Astrocyte of the spinal cord (primary cell): Measurements from ENCODE around the gene ENPP7.

Source experiments
- DNase-seq: peaks from one replicate; pipeline ENCODE4 v3.0.0; 2011; ENCODE audit warnings: low read depth, low spot score
- H3K4me3 ChIP-seq: 2 replicates; pipeline ENCODE4 v1.5.1; 2011; ENCODE audit warnings: low read depth, mild to moderate bottlenecking, low read length, moderate library complexity
- in situ Hi-C: cut with HindIII; loops from 2 replicates; pipeline ENCODE4 v1.10.0; 2017; ENCODE audit warnings: low sequenced_read_pairs
- TF ChIP-seq, protein P1 (sequence below): IDR thresholded peaks from 2 replicates; pipeline ENCODE4 v1.5.1; 2012; ENCODE audit warnings: low read depth, mild to moderate bottlenecking, low read length, inconsistent platforms

The ENPP7 gene

DNA sequence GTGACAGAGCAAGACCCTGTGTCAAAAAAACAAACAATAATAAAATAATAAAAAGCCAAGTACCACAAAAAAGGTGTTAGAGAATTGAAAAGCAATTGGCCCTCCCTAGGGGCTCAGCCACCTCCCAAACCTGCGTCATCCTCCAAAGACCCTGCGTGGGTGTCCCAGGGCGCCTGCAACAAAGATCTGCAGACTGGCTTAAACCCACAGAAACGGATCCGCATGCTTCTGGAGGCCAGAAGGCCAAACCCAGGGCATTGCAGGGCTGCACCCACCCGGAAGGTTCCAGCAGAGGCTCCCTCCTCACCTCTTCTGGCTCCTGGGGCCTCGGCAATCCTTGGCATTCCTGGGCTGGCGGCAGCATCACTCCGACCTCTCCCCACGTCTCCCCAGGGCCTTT, 1.5 kb downstream of the ENPP7 start:
- DNase-seq = no peak
- H3K4me3 ChIP-seq = no peak overlapping the region
- TF ChIP-seq, protein P1, sequence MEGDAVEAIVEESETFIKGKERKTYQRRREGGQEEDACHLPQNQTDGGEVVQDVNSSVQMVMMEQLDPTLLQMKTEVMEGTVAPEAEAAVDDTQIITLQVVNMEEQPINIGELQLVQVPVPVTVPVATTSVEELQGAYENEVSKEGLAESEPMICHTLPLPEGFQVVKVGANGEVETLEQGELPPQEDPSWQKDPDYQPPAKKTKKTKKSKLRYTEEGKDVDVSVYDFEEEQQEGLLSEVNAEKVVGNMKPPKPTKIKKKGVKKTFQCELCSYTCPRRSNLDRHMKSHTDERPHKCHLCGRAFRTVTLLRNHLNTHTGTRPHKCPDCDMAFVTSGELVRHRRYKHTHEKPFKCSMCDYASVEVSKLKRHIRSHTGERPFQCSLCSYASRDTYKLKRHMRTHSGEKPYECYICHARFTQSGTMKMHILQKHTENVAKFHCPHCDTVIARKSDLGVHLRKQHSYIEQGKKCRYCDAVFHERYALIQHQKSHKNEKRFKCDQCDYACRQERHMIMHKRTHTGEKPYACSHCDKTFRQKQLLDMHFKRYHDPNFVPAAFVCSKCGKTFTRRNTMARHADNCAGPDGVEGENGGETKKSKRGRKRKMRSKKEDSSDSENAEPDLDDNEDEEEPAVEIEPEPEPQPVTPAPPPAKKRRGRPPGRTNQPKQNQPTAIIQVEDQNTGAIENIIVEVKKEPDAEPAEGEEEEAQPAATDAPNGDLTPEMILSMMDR = no peak
- in situ Hi-C loops = no loop called here

- TF ChIP-seq, protein P1 = no peak
- no peak overlapping the region for H3K4me3 ChIP-seq
- no peak for DNase-seq
Measured at GRCh38 chr17:79732804-79733691, 2.3 kb downstream of the ENPP7 start.

DNA sequence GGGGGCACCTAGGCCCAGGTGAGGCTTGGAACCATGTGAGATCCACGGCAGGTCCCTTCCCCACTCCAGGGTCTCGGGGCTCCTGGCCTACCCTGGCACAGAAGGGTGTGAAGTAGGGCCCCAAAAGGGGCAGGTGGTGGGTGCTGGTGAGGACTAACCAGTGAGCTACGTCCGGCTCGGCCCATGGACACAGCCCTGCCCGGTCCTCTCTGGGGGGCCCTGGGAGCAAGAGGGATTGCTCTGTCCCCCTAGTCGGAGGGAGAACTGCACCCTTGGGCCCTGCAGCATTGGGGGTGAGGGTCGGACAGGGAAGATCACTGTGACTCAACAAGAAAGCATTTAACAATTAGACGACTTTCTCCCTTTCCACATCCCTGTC, 2.9 kb downstream of the ENPP7 start:
- in situ Hi-C loops = no loop called here
- no peak for DNase-seq
- TF ChIP-seq, protein P1 = no peak
- H3K4me3 ChIP-seq = no peak overlapping the region

More at GRCh38 chr17:79732804-79733691, 2.3 kb downstream of the ENPP7 start:
- in situ Hi-C loops = no loop called here

- no peak for DNase-seq
- TF ChIP-seq, protein P1 = no peak
- in situ Hi-C loops = no loop called here
- H3K4me3 ChIP-seq = no peak overlapping the region
Measured at GRCh38 chr17:79735096-79735495, 4.4 kb downstream of the ENPP7 start.

DNA sequence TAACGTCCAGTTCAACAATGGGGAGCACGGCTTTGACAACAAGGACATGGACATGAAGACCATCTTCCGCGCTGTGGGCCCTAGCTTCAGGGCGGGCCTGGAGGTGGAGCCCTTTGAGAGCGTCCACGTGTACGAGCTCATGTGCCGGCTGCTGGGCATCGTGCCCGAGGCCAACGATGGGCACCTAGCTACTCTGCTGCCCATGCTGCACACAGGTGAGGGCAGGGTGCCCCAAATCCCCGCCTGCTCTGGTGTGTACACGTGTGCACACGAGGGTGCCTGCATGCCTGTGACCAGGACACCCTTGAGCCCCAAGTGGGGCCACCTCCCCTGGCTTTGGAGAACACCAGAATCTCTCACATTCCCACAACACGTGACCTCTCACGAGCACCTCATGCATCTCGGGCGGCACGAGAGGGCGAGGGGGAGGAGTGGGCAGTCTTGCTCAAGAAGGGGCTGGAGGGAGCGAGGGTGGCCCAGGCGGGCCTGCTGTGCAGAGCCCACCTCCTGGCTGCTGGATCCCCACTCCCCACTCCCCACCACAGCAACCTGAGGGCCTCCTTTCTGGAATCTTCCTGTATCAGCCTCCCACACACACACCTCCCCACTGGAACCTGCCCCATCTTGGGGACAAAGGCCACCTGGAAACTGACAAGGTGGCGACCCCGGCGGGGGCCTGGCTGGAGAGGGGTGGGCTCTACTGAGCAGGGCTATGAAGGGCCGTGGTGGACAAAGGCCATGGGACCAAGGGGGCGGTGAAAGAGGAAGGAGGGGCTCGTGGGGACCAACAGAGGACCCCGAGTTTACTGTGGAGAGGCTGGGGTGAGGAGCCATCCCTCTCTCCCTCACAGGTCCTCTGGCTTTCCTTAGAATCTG, 6.5 kb downstream of the ENPP7 start:
- TF ChIP-seq, protein P1 = no peak
- in situ Hi-C loops = no loop called here
- H3K4me3 ChIP-seq = no peak overlapping the region
- DNase-seq = no peak

- no peak for DNase-seq
- in situ Hi-C loops = no loop called here
- no peak overlapping the region for H3K4me3 ChIP-seq
- TF ChIP-seq, protein P1 = no peak
Measured at GRCh38 chr17:79737922-79738578, 7.3 kb downstream of the ENPP7 start.
